ENCODE results near the gene EIF5AL1. TPM values are rescaled to one million over a fixed set of nuclear protein-coding genes. Genes with fewer than 3 reads are reported as not detected.
"Not testable (repeated sequence)": the region's sequence is repeated elsewhere in the genome, so short reads cannot be mapped to it uniquely, and the experiment has no call there.

The EIF5AL1 gene
- polyA plus RNA-seq, 2 donors: 1.0 to 1.1 TPM

DNA sequence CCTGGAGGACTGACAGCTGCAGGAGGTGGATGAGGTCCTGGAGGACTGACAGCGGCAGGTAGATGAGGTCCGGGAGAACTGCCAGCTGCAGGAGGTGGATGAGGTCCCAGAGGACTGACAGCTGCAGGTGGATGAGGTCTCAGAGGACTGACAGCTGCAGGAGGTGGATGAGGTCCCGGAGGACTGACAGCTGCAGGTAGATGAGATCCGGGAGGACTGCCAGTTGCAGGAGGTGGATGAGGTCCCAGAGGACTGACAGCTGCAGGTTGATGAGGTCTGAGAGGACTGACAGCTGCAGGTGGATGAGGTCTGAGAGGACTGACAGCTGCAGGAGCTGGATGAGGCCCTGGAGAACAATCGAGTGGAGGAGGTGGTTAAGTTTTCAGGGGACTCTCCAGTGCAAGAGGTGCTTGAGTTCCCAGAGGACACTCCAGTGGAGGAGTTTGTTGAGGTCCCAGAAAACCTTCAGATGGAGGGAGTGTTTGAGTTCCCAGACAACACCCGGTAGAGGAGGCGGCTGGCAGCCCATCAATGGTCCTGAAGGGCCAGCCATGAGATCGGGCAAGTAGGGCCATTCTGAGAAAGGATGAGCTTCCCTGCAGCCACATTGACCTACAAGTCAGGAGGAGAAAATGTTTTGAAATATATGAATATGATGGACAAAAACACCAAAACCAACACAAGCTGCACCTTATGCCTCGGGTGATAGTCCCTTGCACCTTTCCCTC, 4.7 kb upstream of the EIF5AL1 start:
- Histone ChIP-seq H3K4me1 (ENCODE audit: control insufficient read depth in 2 of 2, insufficient read depth in 2 of 2, low read length in 1 of 2) (no peaks in the 10 kb centered on the region), H3K4me3 (ENCODE audit: low read depth in 1 of 2, low read length in 2 of 2) (no peak overlapping the region), H3K36me3 (ENCODE audit: control insufficient read depth in 2 of 2, insufficient read depth in 2 of 2, low read length in 1 of 2) (no peaks in the 10 kb centered on the region), H3K27ac (ENCODE audit: low read depth in 2 of 2, low read length in 1 of 2) (no peak overlapping the region), H3K27me3 (ENCODE audit: control insufficient read depth in 1 of 2, insufficient read depth in 2 of 2, low read length in 2 of 2) (no peaks in the 10 kb centered on the region), H3K9me3 (ENCODE audit: control insufficient read depth in 2 of 2, insufficient read depth in 1 of 2, low read depth in 1 of 2, low read length in 1 of 2) (no peaks in the 10 kb centered on the region)
- 70 to 80% methylated on average over 9 of the region's 9 CpGs for WGBS, 2 donors

DNA sequence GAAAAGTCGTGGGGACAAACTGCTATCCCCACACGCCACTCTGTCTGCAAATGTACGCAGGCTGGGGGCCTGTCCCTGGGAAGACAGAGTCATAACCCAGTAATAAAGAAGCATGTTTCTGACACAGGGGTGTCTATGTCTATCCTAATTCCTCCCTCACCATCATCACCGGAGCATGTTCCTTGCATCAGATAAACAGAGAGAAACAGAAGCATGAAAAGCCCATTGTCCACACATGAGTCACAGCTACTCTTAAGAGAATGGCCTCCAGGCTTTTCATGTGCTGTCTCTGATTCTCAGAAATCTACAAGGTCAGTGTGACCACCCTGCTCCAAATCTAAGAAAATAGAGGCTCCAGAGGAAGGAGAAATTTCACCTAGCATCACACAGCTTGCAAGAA, 4.1 kb upstream of the EIF5AL1 start:
- H3K9me3 ChIP-seq (ENCODE audit: control insufficient read depth in 2 of 2, insufficient read depth in 1 of 2, low read depth in 1 of 2, low read length in 1 of 2); H3K4me3 ChIP-seq (ENCODE audit: low read depth in 1 of 2, low read length in 2 of 2); H3K36me3 ChIP-seq (ENCODE audit: control insufficient read depth in 2 of 2, insufficient read depth in 2 of 2, low read length in 1 of 2); H3K27me3 ChIP-seq (ENCODE audit: control insufficient read depth in 1 of 2, insufficient read depth in 2 of 2, low read length in 2 of 2); H3K27ac ChIP-seq (ENCODE audit: low read depth in 2 of 2, low read length in 1 of 2); H3K4me1 ChIP-seq (ENCODE audit: control insufficient read depth in 2 of 2, insufficient read depth in 2 of 2, low read length in 1 of 2): not testable (repeated sequence)
- WGBS, 2 donors: 79 to 83% methylated on average over 3 of the region's 4 CpGs

DNA sequence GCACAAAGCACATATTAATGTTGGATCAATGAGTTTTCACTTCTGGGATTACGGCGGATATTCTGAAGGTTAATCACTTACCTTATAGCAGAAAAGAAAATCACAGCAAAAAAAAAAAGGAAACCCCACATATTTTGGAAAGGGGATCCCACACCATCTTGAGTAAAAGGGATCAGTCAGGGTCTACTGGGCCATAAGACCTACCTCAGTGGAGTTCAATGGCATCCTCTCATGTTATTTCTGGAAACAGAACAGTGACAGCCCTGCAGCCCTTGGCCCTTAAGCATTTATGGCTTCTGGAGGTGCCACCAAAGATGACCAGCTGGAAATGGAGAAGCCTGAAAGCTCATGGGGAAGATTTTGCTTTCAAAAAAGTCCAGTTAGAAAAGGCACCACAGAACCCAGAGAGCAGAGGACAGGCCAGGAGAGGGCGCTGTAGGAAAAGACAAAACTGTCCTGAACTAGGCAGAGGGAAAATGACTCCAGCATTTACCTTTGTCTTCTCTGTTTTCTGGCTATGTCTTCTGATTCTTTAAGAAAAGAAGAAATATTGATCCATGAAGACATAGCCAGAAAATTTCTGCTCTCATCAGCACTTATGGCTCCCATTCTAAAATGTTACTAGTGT, 2.9 kb upstream of the EIF5AL1 start:
- H3K9me3 ChIP-seq (ENCODE audit: control insufficient read depth in 2 of 2, insufficient read depth in 1 of 2, low read depth in 1 of 2, low read length in 1 of 2); H3K4me3 ChIP-seq (ENCODE audit: low read depth in 1 of 2, low read length in 2 of 2); H3K36me3 ChIP-seq (ENCODE audit: control insufficient read depth in 2 of 2, insufficient read depth in 2 of 2, low read length in 1 of 2); H3K4me1 ChIP-seq (ENCODE audit: control insufficient read depth in 2 of 2, insufficient read depth in 2 of 2, low read length in 1 of 2); H3K27me3 ChIP-seq (ENCODE audit: control insufficient read depth in 1 of 2, insufficient read depth in 2 of 2, low read length in 2 of 2); H3K27ac ChIP-seq (ENCODE audit: low read depth in 2 of 2, low read length in 1 of 2): not testable (repeated sequence)
- 90 to 97% methylated on average over 2 of the region's 3 CpGs for WGBS, 2 donors

DNA sequence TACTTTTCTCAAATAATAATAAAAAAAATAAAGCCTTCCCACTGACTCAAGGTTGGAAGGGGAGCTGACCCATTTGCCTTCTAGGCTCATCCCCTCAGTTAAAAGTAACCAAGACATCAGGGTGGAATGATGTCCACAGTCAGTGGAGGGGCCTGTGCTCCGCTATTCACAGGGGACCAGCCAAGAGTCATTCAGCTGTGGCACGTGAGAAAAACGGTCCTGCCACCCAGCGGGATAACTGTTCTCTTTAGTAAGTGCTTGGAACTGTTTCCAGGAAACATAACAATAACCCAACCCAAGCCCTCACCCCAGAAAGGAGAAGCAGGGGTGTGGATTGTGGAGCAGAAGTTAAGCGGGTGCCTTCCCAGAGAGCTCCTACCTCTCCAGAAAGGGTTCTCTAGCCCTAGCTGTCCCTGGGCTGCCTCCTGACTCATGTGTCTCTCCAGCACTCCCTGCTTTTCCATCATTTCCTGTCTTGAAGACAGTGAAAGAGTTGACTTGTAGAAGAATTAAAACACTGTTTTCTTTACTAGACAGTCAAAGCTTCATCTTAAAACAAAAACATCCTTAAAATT, 2.3 kb upstream of the EIF5AL1 start:
- not testable (repeated sequence) for H3K4me3 ChIP-seq (ENCODE audit: low read depth in 1 of 2, low read length in 2 of 2); H3K27ac ChIP-seq (ENCODE audit: low read depth in 2 of 2, low read length in 1 of 2); H3K9me3 ChIP-seq (ENCODE audit: control insufficient read depth in 2 of 2, insufficient read depth in 1 of 2, low read depth in 1 of 2, low read length in 1 of 2); H3K27me3 ChIP-seq (ENCODE audit: control insufficient read depth in 1 of 2, insufficient read depth in 2 of 2, low read length in 2 of 2); H3K4me1 ChIP-seq (ENCODE audit: control insufficient read depth in 2 of 2, insufficient read depth in 2 of 2, low read length in 1 of 2); H3K36me3 ChIP-seq (ENCODE audit: control insufficient read depth in 2 of 2, insufficient read depth in 2 of 2, low read length in 1 of 2)
- WGBS, 2 donors: 39 to 75% methylated on average over 2 to 4 of the region's 5 CpGs

DNA sequence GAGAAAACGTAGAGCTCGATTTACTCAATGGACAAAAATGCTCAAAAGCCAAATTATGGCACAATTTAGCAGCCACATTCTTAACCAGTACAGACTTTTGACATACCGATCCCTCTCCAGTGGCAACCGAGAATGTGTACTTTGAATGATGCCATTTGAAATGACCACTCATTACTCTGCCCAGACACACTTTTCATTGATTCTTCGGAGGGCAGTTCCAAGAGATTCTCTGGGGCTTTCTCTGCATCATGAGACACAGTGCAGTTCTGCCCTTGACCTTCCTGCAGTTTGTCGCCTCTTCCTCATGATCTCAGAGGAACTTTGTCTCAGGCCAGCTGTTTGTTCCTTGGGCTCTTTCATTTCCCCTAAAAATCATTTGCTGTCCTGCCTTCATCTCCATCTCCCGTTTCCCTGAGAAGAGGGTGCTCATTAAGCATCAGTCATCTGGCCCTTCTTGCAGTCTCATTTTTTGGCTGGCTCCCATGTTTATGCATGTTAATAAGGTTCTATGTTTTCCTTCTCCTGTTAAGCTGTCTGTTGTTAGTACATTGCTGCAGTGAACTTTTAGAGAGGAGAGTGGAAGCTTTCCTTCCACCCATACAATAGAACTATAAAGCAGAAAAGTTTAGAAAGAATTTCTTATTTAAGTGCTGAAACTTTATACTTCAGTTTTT, 4.3 kb downstream of the EIF5AL1 start:
- H3K27me3 ChIP-seq (ENCODE audit: control insufficient read depth in 1 of 2, insufficient read depth in 2 of 2, low read length in 2 of 2); H3K9me3 ChIP-seq (ENCODE audit: control insufficient read depth in 2 of 2, insufficient read depth in 1 of 2, low read depth in 1 of 2, low read length in 1 of 2); H3K4me3 ChIP-seq (ENCODE audit: low read depth in 1 of 2, low read length in 2 of 2); H3K27ac ChIP-seq (ENCODE audit: low read depth in 2 of 2, low read length in 1 of 2); H3K36me3 ChIP-seq (ENCODE audit: control insufficient read depth in 2 of 2, insufficient read depth in 2 of 2, low read length in 1 of 2); H3K4me1 ChIP-seq (ENCODE audit: control insufficient read depth in 2 of 2, insufficient read depth in 2 of 2, low read length in 1 of 2): not testable (repeated sequence)
- WGBS, 2 donors: 57 to 62% methylated on average over 4 to 6 of the region's 7 CpGs

DNA sequence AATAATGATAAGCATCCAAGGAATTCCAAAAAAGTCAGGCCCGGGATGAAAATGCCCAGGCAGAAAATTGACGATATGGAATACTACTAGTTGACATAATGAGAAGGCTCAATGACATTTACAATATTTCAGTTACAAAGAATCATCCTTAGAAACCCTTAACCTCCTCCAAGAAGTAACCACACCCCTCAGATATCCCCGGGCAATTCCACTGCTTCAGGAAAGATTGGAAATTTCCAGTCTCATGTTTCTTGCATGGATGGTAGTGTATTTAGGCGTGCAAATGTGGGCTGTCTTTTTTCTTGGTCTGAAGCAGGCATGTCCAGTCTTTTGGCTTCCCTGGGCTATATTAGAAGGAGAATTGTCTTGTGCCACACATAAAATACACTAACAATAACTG, 5.2 kb downstream of the EIF5AL1 start:
- H3K4me1 ChIP-seq (ENCODE audit: control insufficient read depth in 2 of 2, insufficient read depth in 2 of 2, low read length in 1 of 2); H3K27ac ChIP-seq (ENCODE audit: low read depth in 2 of 2, low read length in 1 of 2); H3K27me3 ChIP-seq (ENCODE audit: control insufficient read depth in 1 of 2, insufficient read depth in 2 of 2, low read length in 2 of 2); H3K4me3 ChIP-seq (ENCODE audit: low read depth in 1 of 2, low read length in 2 of 2); H3K9me3 ChIP-seq (ENCODE audit: control insufficient read depth in 2 of 2, insufficient read depth in 1 of 2, low read depth in 1 of 2, low read length in 1 of 2); H3K36me3 ChIP-seq (ENCODE audit: control insufficient read depth in 2 of 2, insufficient read depth in 2 of 2, low read length in 1 of 2): not testable (repeated sequence)
- WGBS, 2 donors: 22 to 30% methylated on average over 1 to 2 of the region's 4 CpGs

DNA sequence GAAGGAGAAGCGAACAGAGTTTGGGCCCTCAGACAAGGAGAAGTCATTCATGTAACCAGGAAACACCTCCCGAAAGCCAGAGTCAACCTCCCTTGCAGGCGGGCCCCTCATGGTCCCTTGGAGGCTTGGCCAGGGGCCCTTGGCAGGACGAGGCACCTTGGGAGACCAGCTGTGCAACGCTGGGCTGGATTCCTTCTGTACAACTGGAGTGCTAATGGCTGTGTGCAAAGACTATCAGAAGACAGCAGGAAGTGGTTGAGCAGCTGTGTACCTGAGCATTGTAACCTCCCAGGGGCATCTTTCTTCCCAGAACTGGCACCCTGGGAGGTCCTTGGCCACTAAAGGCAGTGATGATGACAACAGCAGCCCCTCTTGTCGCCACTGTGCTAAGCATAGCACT, 9.4 kb downstream of the EIF5AL1 start:
- WGBS, 2 donors: 76 to 79% methylated on average over 5 to 6 of the region's 6 CpGs
- H3K27me3 ChIP-seq (ENCODE audit: control insufficient read depth in 1 of 2, insufficient read depth in 2 of 2, low read length in 2 of 2); H3K27ac ChIP-seq (ENCODE audit: low read depth in 2 of 2, low read length in 1 of 2); H3K9me3 ChIP-seq (ENCODE audit: control insufficient read depth in 2 of 2, insufficient read depth in 1 of 2, low read depth in 1 of 2, low read length in 1 of 2); H3K4me1 ChIP-seq (ENCODE audit: control insufficient read depth in 2 of 2, insufficient read depth in 2 of 2, low read length in 1 of 2); H3K36me3 ChIP-seq (ENCODE audit: control insufficient read depth in 2 of 2, insufficient read depth in 2 of 2, low read length in 1 of 2); H3K4me3 ChIP-seq (ENCODE audit: low read depth in 1 of 2, low read length in 2 of 2): not testable (repeated sequence)

DNA sequence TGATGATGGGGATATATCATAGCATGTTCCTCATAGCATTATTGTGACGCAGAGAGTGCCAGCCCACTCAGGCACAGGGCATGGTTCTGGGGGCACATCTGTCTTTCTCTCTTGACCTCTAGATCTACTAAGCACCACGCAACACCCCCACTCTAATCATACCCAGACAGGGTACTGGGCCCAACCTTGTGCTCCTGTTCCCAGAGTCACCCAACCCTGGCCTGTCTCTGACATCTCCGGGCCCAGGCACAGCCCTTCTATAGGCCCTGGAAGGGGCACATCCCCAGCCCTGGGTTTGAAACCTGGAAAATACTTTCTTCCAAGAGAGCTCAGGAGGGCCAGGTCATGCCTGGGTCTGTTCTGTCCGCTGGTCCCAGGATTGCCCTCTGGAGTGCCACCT, 10.1 kb downstream of the EIF5AL1 start:
- 95 to 100% methylated on average over 2 to 3 of the region's 4 CpGs for WGBS, 2 donors

DNA sequence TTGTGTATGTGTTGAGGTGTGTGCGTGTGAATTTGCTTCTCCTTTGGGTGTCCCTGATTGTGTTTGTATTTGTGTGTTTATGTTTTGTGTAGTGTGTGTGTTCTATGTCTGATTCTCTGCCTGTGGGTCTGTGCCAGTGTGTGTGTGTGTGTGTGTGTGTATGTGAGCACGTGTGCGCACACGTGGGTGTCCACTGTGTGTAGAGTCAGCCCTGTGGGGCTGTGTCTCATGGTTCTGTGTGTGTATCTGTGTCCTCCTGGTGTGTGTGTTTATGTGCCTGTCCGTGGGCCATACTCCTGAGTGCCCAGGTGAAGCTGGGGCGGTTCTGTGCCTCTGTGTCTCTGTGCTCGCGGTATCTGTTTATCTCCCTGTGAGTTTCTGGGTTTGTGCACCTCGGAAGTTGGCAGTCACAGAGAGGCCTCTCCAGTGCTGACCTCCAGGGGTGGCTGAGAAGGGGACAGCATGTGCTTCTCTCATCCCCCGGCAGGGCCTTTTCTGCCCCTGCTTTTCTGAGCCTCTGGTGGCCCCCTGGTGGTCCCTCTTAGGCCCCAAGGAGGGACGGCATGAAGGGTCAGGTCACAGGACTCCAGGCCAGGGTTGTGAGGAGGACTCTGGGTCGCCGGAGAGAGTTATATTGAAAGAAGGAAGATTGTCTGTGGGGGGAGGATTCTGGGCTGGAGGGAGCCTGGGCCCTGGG, 11.0 kb downstream of the EIF5AL1 start:
- H3K27ac ChIP-seq (ENCODE audit: low read depth in 2 of 2, low read length in 1 of 2); H3K9me3 ChIP-seq (ENCODE audit: control insufficient read depth in 2 of 2, insufficient read depth in 1 of 2, low read depth in 1 of 2, low read length in 1 of 2); H3K36me3 ChIP-seq (ENCODE audit: control insufficient read depth in 2 of 2, insufficient read depth in 2 of 2, low read length in 1 of 2); H3K4me1 ChIP-seq (ENCODE audit: control insufficient read depth in 2 of 2, insufficient read depth in 2 of 2, low read length in 1 of 2); H3K27me3 ChIP-seq (ENCODE audit: control insufficient read depth in 1 of 2, insufficient read depth in 2 of 2, low read length in 2 of 2); H3K4me3 ChIP-seq (ENCODE audit: low read depth in 1 of 2, low read length in 2 of 2): not testable (repeated sequence)
- 81 to 85% methylated on average over 6 to 10 of the region's 13 CpGs for WGBS, 2 donors

More for the DNA sequence above, 10.1 kb downstream of the EIF5AL1 start:
- not testable (repeated sequence) for H3K4me3 ChIP-seq (ENCODE audit: low read depth in 1 of 2, low read length in 2 of 2); H3K36me3 ChIP-seq (ENCODE audit: control insufficient read depth in 2 of 2, insufficient read depth in 2 of 2, low read length in 1 of 2); H3K27ac ChIP-seq (ENCODE audit: low read depth in 2 of 2, low read length in 1 of 2); H3K9me3 ChIP-seq (ENCODE audit: control insufficient read depth in 2 of 2, insufficient read depth in 1 of 2, low read depth in 1 of 2, low read length in 1 of 2); H3K4me1 ChIP-seq (ENCODE audit: control insufficient read depth in 2 of 2, insufficient read depth in 2 of 2, low read length in 1 of 2); H3K27me3 ChIP-seq (ENCODE audit: control insufficient read depth in 1 of 2, insufficient read depth in 2 of 2, low read length in 2 of 2)

Measured in esophagus (tissue), 2 donors.